ENCODE data around the gene DNAH5. TPM values are rescaled to one million over a fixed set of nuclear protein-coding genes. Genes with fewer than 3 reads are reported as not detected.

DNAH5 gene
- total RNA-seq, 2 experiments from 2014 or later, result not detected

GRCh38 chr5:13676531-13676930 lies 268.0 kb downstream of the DNAH5 start:
- Mint-ChIP-seq H3K4me1 (ENCODE audit: low read depth) (no peaks in the 10 kb centered on the region), H3K36me3 (ENCODE audit: low read depth) (no peaks in the 10 kb centered on the region), H3K9me3 (peaks cover 13% of the 10 kb centered on the region), H3K27ac (no peak overlapping the region), H3K27me3 (no peaks in the 10 kb centered on the region), H3K4me3 (no peak overlapping the region)
- DNase-seq (no peak), ATAC-seq (ENCODE audit: poor library complexity) (no peak)
- no peaks in the 10 kb centered on the region for H3K27me3 ChIP-seq (ENCODE audit: control insufficient read depth in 1 of 2, insufficient read depth in 2 of 2, low read length in 2 of 2)
- H3K4me3 ChIP-seq (ENCODE audit: low read length), result no peak overlapping the region
- no peak overlapping the region for H3K27ac ChIP-seq (ENCODE audit: low read depth in 1 of 2, low read length in 2 of 2)
- no peaks in the 10 kb centered on the region for H3K4me1 ChIP-seq (ENCODE audit: insufficient read depth, low read length)
- intact Hi-C loops (cut with DNase I, micrococcal nuclease), result no loop called here
- CTCF ChIA-PET, result no interaction called here
- POLR2A ChIA-PET, result no interaction called here
- H3K36me3 ChIP-seq (ENCODE audit: insufficient read depth, low read length), result no peaks in the 10 kb centered on the region
- H3K9me3 ChIP-seq (ENCODE audit: control insufficient read depth in 1 of 2, insufficient read depth in 1 of 2, low read length in 2 of 2), result no peaks in the 10 kb centered on the region
- no peak for TF ChIP-seq CTCF (IDR thresholded peaks at IDR 0.05)

GRCh38 chr5:13674391-13674790 lies 270.1 kb downstream of the DNAH5 start:
- Mint-ChIP-seq H3K4me3 (no peak overlapping the region), H3K36me3 (ENCODE audit: low read depth) (no peaks in the 10 kb centered on the region), H3K9me3 (peaks cover 17% of the 10 kb centered on the region), H3K4me1 (ENCODE audit: low read depth) (no peaks in the 10 kb centered on the region), H3K27ac (no peak overlapping the region), H3K27me3 (no peaks in the 10 kb centered on the region)
- no peak for ATAC-seq (ENCODE audit: poor library complexity)
- Histone ChIP-seq H3K4me3 (ENCODE audit: low read length) (no peak overlapping the region), H3K4me1 (ENCODE audit: insufficient read depth, low read length) (no peaks in the 10 kb centered on the region), H3K36me3 (ENCODE audit: insufficient read depth, low read length) (no peaks in the 10 kb centered on the region), H3K27ac (ENCODE audit: low read depth in 1 of 2, low read length in 2 of 2) (no peak overlapping the region), H3K9me3 (ENCODE audit: control insufficient read depth in 1 of 2, insufficient read depth in 1 of 2, low read length in 2 of 2) (no peaks in the 10 kb centered on the region), H3K27me3 (ENCODE audit: control insufficient read depth in 1 of 2, insufficient read depth in 2 of 2, low read length in 2 of 2) (no peaks in the 10 kb centered on the region)
- no peak for DNase-seq
- TF ChIP-seq CTCF (IDR thresholded peaks at IDR 0.05), result no peak
- intact Hi-C loops (cut with DNase I, micrococcal nuclease), result no loop called here
- CTCF ChIA-PET, result no interaction called here
- POLR2A ChIA-PET, result no interaction called here

GRCh38 chr5:13673511-13673910 lies 271.0 kb downstream of the DNAH5 start:
- no peak for DNase-seq
- Histone ChIP-seq H3K27me3 (ENCODE audit: control insufficient read depth in 1 of 2, insufficient read depth in 2 of 2, low read length in 2 of 2) (no peaks in the 10 kb centered on the region), H3K36me3 (ENCODE audit: insufficient read depth, low read length) (no peaks in the 10 kb centered on the region), H3K4me1 (ENCODE audit: insufficient read depth, low read length) (no peaks in the 10 kb centered on the region), H3K9me3 (ENCODE audit: control insufficient read depth in 1 of 2, insufficient read depth in 1 of 2, low read length in 2 of 2) (no peaks in the 10 kb centered on the region), H3K27ac (ENCODE audit: low read depth in 1 of 2, low read length in 2 of 2) (no peak overlapping the region), H3K4me3 (ENCODE audit: low read length) (no peak overlapping the region)
- no peaks in the 10 kb centered on the region for H3K27me3 Mint-ChIP-seq
- no peak for TF ChIP-seq CTCF (IDR thresholded peaks at IDR 0.05)
- H3K27ac Mint-ChIP-seq, result no peak overlapping the region
- CTCF ChIA-PET, result no interaction called here
- H3K4me1 Mint-ChIP-seq (ENCODE audit: low read depth), result no peaks in the 10 kb centered on the region
- intact Hi-C loops (cut with DNase I, micrococcal nuclease), result no loop called here
- peaks cover 17% of the 10 kb centered on the region for H3K9me3 Mint-ChIP-seq
- POLR2A ChIA-PET, result no interaction called here
- ATAC-seq (ENCODE audit: poor library complexity), result no peak
- no peaks in the 10 kb centered on the region for H3K36me3 Mint-ChIP-seq (ENCODE audit: low read depth)
- H3K4me3 Mint-ChIP-seq, result no peak overlapping the region
